IPS-NIHi7 (cell line): ENCODE data around the gene RAB27B.
"Not testable (repeated sequence)": the region's sequence is repeated elsewhere in the genome, so short reads cannot be mapped to it uniquely, and the experiment has no call there.

Experiments
- DNase-seq: peaks from one replicate; pipeline ENCODE4 v3.0.0; 2012; ENCODE audit warnings: mixed read lengths; ENCODE audit errors: extremely low spot score

The RAB27B gene

GRCh38 chr18:54815086-54815485 lies 13.2 kb upstream of the RAB27B start:
- DNase-seq: no peak

- DNase-seq: not testable (repeated sequence)
These were observed 7.4 kb upstream of the RAB27B start for GRCh38 chr18:54820785-54821275.

GRCh38 chr18:54822872-54823845 lies 5.1 kb upstream of the RAB27B start:
- no peak for DNase-seq

DNA sequence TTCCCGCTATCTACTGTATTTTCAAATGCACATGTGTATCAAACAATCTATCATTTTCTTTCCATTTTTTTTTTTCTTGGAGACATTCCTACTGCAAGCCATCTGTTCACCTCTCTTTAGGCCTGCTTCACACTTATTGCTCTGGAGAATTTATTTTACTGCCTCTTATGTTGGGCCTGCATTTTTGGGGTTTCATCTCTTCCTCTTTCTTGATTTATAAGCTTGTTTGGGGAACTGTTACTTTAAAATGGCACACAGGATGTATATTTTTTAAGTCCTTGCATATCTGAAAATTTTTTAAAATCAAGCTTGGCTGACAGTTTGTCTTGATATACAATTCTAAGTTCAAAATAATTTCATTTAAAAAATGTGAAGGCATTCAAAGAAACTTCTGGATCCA lies 3.5 kb upstream of the RAB27B start:
- DNase-seq: no peak

DNA sequence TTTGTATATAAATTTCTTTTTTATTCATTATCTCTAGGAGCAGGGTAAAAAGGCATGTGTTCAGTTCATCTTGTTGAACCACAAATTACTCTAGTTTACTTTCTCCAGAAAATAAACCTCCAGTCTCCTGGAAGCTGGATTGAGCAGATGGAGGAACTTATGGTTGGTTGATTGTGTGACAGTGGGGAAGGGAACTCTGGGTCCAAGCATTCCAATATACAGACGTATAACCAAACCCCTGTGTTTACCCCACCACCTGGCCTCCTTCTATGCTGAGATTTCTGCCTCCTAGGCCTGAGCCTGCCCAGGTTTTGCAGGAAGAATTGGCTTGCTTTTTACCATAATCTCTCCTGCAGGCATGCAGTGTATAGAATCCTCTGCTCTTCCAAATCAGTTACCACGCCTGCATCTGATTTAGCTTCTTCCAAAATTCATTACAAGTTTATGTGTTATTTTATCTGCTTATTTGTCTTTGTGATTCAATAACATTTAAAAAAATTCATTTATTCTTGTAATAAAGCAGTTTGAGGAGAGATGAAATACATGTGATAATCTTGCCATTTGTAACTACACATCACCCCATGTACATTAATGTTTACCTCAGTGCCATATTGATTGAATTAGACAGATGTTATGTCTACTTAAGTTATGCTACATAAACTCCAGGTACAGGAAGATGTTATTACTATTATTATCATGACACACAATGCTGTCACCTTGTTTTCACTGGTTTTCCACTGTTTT lies 2.5 kb upstream of the RAB27B start:
- DNase-seq: no peak

GRCh38 chr18:54828986-54829385 lies 709 bp downstream of the RAB27B start:
- DNase-seq: no peak

DNA sequence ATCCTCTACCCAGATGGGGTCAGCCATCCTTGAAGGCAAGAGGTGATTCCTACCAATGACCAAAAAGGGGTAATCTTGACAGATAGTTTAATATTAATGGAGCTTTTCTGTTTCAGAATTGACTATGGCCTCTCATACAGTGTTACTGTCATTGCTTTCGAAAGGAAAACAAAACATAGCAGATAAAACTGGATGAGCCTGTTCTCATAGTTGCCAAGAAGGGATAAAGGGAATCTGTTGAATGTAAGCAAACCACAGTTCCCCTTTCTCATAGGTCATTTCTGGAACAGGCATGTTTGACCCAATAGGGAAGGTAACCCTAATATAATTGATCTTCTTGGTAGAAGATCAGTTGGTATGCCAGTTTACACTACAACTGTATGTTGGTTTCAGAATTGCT lies 1.6 kb downstream of the RAB27B start:
- no peak for DNase-seq

DNA sequence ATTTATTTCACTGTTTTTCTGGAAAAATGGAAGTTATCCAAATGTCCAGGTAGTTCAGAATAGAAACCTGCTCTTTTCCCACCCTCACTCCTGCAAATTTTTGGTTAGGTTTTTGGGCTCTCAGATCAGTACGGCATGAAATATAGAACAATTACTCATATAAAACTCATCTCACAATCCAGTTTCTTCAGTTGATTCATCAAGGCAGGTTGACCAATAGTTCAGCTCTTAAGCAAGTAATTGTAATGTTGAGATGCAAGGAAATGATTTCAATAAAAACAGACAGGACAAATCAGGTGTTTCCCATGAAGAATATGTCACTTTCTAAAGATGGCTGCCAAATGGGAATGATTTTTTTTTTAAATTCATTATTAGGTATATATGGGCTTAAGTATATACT lies 2.0 kb downstream of the RAB27B start:
- no peak for DNase-seq

DNA sequence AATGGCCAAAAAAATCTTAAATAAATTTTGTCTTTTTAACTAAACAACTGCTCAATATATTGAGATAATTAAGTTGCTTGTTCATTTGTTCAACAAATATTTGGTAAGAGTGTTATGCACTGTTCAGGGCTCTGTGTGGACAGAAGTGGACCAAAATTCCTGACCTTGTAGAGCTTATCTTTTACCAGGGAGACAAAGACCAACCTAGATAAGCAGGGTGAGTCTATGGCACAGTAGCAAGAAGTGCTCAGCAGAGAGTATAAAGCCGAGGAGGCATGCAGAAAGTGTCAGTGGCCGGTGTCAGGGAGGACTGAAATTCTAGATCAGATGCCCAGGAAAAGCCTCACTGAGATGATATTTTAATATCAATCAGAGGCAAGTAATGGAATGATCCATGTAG lies 2.6 kb downstream of the RAB27B start:
- no peak for DNase-seq

GRCh38 chr18:54835944-54836343 lies 7.7 kb downstream of the RAB27B start:
- DNase-seq: no peak

DNA sequence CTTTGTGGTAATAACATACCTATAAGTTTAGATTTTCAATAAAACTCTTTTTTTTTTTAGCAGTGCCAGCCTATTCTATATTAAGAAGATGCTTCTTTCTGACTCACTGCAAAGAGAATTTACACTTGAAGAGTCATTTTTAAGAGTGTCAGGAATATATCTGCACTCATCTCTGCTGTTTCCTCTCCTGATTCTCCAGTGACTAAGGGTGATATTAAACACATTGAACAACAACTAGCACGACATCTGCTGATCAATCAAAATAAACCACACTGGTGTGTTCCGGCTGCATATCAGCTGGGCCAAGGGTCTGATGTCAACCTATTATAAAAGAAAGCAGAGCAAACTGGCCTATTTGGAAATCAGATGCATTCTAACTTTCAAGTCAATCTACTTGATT lies 15.0 kb downstream of the RAB27B start:
- no peak for DNase-seq

- no peak for DNase-seq
These were observed 17.5 kb downstream of the RAB27B start for GRCh38 chr18:54845787-54846186.

GRCh38 chr18:54848121-54848520 lies 19.8 kb downstream of the RAB27B start:
- no peak for DNase-seq

DNA sequence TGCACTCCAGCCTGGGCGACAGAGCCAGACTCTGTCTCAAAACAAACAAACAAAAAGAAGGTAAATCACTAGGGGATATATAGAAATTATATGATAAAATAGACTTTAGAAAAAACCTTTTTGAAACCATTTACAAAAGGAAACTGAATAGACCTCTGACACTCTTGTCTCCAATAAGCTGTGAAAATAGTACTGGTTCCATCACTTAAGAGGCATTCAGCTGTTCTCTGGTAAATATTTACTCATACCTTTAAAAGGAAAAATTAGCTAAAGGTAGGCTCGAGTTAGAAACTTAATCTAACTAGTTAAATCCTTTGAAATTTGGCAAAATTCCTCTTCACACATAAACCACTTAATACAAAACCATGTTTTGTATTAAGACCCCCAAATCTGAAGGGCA lies 21.4 kb downstream of the RAB27B start:
- DNase-seq: no peak

DNA sequence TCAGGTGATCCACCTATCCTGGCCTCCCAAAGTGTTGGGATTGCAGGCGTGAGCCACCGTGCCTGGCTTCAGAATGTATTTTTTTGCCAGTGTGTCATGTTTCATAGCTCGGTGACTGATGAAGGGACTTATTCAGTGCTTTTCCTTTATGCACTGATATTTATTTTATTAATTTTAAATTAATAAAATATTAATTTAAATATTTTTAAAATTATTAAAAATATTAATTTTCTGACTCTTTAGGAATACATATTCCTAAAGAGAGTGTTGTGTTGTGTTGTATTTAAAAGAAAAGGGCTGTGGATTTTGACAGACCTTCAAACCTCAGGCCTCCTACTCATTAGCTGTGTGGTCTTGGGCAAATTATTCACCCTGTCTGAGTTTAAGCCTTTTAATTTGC lies 22.3 kb downstream of the RAB27B start:
- DNase-seq: no peak

- no peak for DNase-seq
These were observed 24.8 kb downstream of the RAB27B start for GRCh38 chr18:54852780-54853675.

GRCh38 chr18:54855050-54855449 lies 26.8 kb downstream of the RAB27B start:
- not testable (repeated sequence) for DNase-seq

DNA sequence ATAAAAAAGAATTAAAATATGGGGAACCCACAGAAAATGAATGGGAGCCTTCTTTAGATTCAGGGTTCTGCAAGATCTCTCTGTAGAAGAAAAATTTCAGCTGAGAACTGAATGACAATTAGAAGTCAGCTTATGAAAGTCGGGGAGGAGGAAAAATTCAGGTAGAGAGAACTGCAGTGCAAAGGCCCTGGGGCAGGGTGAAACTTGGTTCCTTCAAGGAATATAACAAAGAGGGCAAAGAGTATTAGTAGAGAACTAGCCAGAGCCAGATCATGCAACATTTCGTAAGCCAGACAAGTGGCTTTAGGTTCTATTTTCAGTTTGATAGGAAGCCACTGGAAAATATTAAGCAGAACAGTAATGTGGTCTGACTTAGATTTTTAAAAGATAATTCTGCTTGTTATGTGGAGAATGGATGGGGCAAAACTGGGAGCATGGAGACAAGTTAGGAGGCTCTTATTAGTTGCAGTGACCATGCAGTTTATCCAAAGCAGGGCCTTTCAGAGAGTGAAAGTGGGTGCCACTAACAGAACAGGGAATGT lies 27.9 kb downstream of the RAB27B start:
- DNase-seq: no peak

GRCh38 chr18:54857499-54857898 lies 29.2 kb downstream of the RAB27B start:
- DNase-seq: no peak

- no peak for DNase-seq
These were observed 31.6 kb downstream of the RAB27B start for GRCh38 chr18:54859667-54860421.

DNA sequence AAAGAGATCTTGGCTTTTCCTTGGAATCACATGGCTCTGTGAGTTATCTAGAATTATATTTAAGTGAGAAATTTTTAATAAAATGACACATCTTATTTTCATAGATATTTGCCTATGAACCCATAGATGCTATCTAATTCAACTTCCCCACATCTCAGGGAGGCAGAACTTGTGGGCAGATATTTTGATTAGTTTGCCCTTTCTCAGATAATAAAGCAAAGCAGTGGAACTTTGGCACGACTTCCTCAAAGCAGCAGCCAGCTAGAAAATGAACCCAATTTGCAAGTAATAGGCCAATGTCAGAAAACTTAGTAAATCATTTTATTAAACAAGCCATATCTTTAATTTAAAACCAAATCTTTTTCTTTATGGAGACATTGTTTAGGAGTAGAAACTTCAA lies 32.7 kb downstream of the RAB27B start:
- no peak for DNase-seq
